ENCODE results near the gene RPS6KC1.

Gene RPS6KC1

DNA sequence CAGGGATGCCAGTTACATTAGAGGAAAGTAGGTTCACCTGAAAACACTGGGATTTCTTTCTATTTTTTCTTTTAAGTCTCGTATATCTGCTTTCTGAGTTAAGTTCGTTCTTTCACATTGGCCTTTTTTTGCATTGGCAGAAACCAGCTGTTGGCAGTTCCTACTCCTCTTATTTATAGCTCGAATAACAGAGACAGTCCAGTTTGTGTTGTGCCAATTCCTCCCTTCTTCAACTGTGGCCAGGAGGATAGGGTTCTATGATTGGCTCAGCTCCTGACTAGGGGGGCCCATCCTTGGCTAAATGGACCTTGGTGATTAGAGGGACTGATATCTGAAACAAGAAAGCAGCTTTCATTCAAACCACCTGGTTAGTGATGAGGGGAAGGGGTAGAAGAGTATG is 115.8 kb downstream of the RPS6KC1 start:
- Histone ChIP-seq H3K9me3 (ENCODE audit: insufficient read depth, low read depth, low read length) (no peaks in the 10 kb centered on the region), H2AK5ac (ENCODE audit: low read length) (no peak overlapping the region), H3K14ac (ENCODE audit: low read length) (no peak overlapping the region), H3K4me2 (ENCODE audit: low read length) (no peak overlapping the region), H4K12ac (ENCODE audit: low read depth, low read length) (no peak overlapping the region), H4K91ac (ENCODE audit: low read depth, low read length) (no peak overlapping the region), H3K79me2 (ENCODE audit: control insufficient read depth, insufficient read depth, low read length, poor library complexity) (no peaks in the 10 kb centered on the region), H2AFZ (ENCODE audit: insufficient read depth, low read length, poor library complexity) (no peak overlapping the region), H2BK12ac (ENCODE audit: low read length) (no peak overlapping the region), H3K9ac (ENCODE audit: low read length) (no peak overlapping the region), H2BK5ac (ENCODE audit: low read depth, low read length, poor library complexity) (no peak overlapping the region), H3K27ac (ENCODE audit: low read depth, low read length) (no peak overlapping the region), H3K18ac (ENCODE audit: low read length) (no peak overlapping the region), H3K4me1 (ENCODE audit: control insufficient read depth in 1 of 2, insufficient read depth in 2 of 2, low read length in 2 of 2) (no peaks in the 10 kb centered on the region), H3K4ac (ENCODE audit: low read depth, low read length) (no peak overlapping the region), H3K27me3 (ENCODE audit: insufficient read depth, low read length) (no peaks in the 10 kb centered on the region), H3K23ac (ENCODE audit: low read length) (no peak overlapping the region), H3K36me3 (ENCODE audit: control insufficient read depth in 1 of 2, insufficient read depth in 2 of 2, low read length in 2 of 2) (no peaks in the 10 kb centered on the region), H3K4me3 (ENCODE audit: low read depth, low read length) (no peak overlapping the region), H4K8ac (ENCODE audit: low read depth, low read length) (no peak overlapping the region), H2BK120ac (ENCODE audit: insufficient read depth, low read length, poor library complexity) (no peak overlapping the region), H3K79me1 (ENCODE audit: low read length) (no peaks in the 10 kb centered on the region)
- DNase-seq, result no peak
- WGBS (ENCODE audit: extremely low coverage, insufficient coverage, insufficient read length), result no CpG with 5 or more reads among the region's 3 CpGs

DNA sequence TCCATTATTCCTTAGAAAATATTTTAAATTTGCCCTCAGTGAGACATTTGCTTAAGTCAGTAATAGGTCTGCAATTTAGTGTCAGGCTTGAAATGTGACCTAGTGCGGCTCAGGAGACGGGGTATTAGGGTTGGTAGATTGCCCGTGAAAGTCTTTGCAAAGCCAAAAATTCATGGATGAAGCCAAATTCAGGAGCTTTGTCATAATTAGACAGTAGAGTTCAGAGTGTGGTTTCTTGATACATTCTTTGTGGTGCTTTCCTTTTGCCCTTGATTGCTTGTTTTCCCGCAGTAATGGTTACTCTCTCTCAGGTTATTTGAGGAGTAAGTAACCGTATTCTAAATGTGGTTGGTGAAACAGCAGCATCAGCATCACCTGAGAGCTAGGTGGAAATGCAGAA is 120.7 kb downstream of the RPS6KC1 start:
- Histone ChIP-seq H4K91ac (ENCODE audit: low read depth, low read length) (no peak overlapping the region), H2AFZ (ENCODE audit: insufficient read depth, low read length, poor library complexity) (no peak overlapping the region), H3K18ac (ENCODE audit: low read length) (no peak overlapping the region), H3K4me2 (ENCODE audit: low read length) (no peak overlapping the region), H3K27me3 (ENCODE audit: insufficient read depth, low read length) (no peaks in the 10 kb centered on the region), H4K8ac (ENCODE audit: low read depth, low read length) (no peak overlapping the region), H2BK12ac (ENCODE audit: low read length) (no peak overlapping the region), H4K12ac (ENCODE audit: low read depth, low read length) (no peak overlapping the region), H2BK120ac (ENCODE audit: insufficient read depth, low read length, poor library complexity) (no peak overlapping the region), H3K23ac (ENCODE audit: low read length) (no peak overlapping the region), H3K9ac (ENCODE audit: low read length) (no peak overlapping the region), H3K36me3 (ENCODE audit: control insufficient read depth in 1 of 2, insufficient read depth in 2 of 2, low read length in 2 of 2) (peaks cover 0 to 2% of the 10 kb centered on the region in 2 experiments), H3K27ac (ENCODE audit: low read depth, low read length) (no peak overlapping the region), H2AK5ac (ENCODE audit: low read length) (no peak overlapping the region), H3K9me3 (ENCODE audit: insufficient read depth, low read depth, low read length) (no peaks in the 10 kb centered on the region), H3K14ac (ENCODE audit: low read length) (no peak overlapping the region), H3K4ac (ENCODE audit: low read depth, low read length) (no peak overlapping the region), H3K79me2 (ENCODE audit: control insufficient read depth, insufficient read depth, low read length, poor library complexity) (no peaks in the 10 kb centered on the region), H3K79me1 (ENCODE audit: low read length) (no peaks in the 10 kb centered on the region), H3K4me1 (ENCODE audit: control insufficient read depth in 1 of 2, insufficient read depth in 2 of 2, low read length in 2 of 2) (no peaks in the 10 kb centered on the region), H2BK5ac (ENCODE audit: low read depth, low read length, poor library complexity) (no peak overlapping the region), H3K4me3 (ENCODE audit: low read depth, low read length) (no peak overlapping the region)
- no CpG with 5 or more reads among the region's 5 CpGs for WGBS (ENCODE audit: extremely low coverage, insufficient coverage, insufficient read length)
- DNase-seq, result no peak

DNA sequence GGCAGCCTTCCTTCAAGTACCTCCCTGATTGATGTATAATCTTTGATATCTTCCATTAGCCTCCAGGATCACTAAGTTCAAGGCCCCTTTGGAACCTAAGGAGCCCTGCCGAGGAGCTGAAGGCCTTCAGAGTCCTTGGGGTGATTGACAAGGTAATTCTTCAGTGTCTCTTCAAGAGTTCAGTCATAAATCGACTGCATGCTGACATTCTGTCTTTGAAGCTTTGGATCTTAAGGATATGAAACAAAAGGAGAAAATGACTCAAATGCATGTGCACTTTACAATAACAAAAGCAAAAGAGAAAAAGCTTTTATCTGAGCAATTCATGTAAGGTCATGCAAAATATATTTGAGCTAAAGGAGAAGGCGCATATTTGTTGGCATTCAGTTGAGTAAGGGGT is 125.3 kb downstream of the RPS6KC1 start:
- no peak overlapping the region for H2AK5ac ChIP-seq (ENCODE audit: low read length)
- H3K4me2 ChIP-seq (ENCODE audit: low read length), result no peak overlapping the region
- no peaks in the 10 kb centered on the region for H3K79me1 ChIP-seq (ENCODE audit: low read length)
- H3K9me3 ChIP-seq (ENCODE audit: insufficient read depth, low read depth, low read length), result no peaks in the 10 kb centered on the region
- H3K27ac ChIP-seq (ENCODE audit: low read depth, low read length), result no peak overlapping the region
- no peaks in the 10 kb centered on the region for H3K27me3 ChIP-seq (ENCODE audit: insufficient read depth, low read length)
- H3K18ac ChIP-seq (ENCODE audit: low read length), result no peak overlapping the region
- no peaks in the 10 kb centered on the region for H3K4me1 ChIP-seq (ENCODE audit: control insufficient read depth in 1 of 2, insufficient read depth in 2 of 2, low read length in 2 of 2)
- peaks cover 2% of the 10 kb centered on the region in 2 experiments for H3K36me3 ChIP-seq (ENCODE audit: control insufficient read depth in 1 of 2, insufficient read depth in 2 of 2, low read length in 2 of 2)
- H2BK12ac ChIP-seq (ENCODE audit: low read length), result no peak overlapping the region
- H2BK120ac ChIP-seq (ENCODE audit: insufficient read depth, low read length, poor library complexity), result no peak overlapping the region
- H4K12ac ChIP-seq (ENCODE audit: low read depth, low read length), result no peak overlapping the region
- WGBS (ENCODE audit: extremely low coverage, insufficient coverage, insufficient read length), result 100% methylated on average over 1 of the region's 3 CpGs
- no peak for DNase-seq
- H3K14ac ChIP-seq (ENCODE audit: low read length), result no peak overlapping the region
- no peak overlapping the region for H2BK5ac ChIP-seq (ENCODE audit: low read depth, low read length, poor library complexity)
- H4K91ac ChIP-seq (ENCODE audit: low read depth, low read length), result no peak overlapping the region
- H2AFZ ChIP-seq (ENCODE audit: insufficient read depth, low read length, poor library complexity), result no peak overlapping the region
- H4K8ac ChIP-seq (ENCODE audit: low read depth, low read length), result no peak overlapping the region
- H3K4me3 ChIP-seq (ENCODE audit: low read depth, low read length), result no peak overlapping the region
- no peak overlapping the region for H3K23ac ChIP-seq (ENCODE audit: low read length)
- H3K4ac ChIP-seq (ENCODE audit: low read depth, low read length), result no peak overlapping the region
- H3K79me2 ChIP-seq (ENCODE audit: control insufficient read depth, insufficient read depth, low read length, poor library complexity), result no peaks in the 10 kb centered on the region
- no peak overlapping the region for H3K9ac ChIP-seq (ENCODE audit: low read length)

- no CpG with 5 or more reads among the region's 2 CpGs for WGBS (ENCODE audit: extremely low coverage, insufficient coverage, insufficient read length)
- Histone ChIP-seq H2BK5ac (ENCODE audit: low read depth, low read length, poor library complexity) (no peak overlapping the region), H3K9me3 (ENCODE audit: insufficient read depth, low read depth, low read length) (no peaks in the 10 kb centered on the region), H3K23ac (ENCODE audit: low read length) (no peak overlapping the region), H3K4me3 (ENCODE audit: low read depth, low read length) (no peak overlapping the region), H2AFZ (ENCODE audit: insufficient read depth, low read length, poor library complexity) (no peak overlapping the region), H4K91ac (ENCODE audit: low read depth, low read length) (no peak overlapping the region), H3K18ac (ENCODE audit: low read length) (no peak overlapping the region), H3K4me1 (ENCODE audit: control insufficient read depth in 1 of 2, insufficient read depth in 2 of 2, low read length in 2 of 2) (no peaks in the 10 kb centered on the region), H3K36me3 (ENCODE audit: control insufficient read depth in 1 of 2, insufficient read depth in 2 of 2, low read length in 2 of 2) (peaks cover 0 to 2% of the 10 kb centered on the region in 2 experiments), H3K4ac (ENCODE audit: low read depth, low read length) (no peak overlapping the region), H3K27ac (ENCODE audit: low read depth, low read length) (no peak overlapping the region), H2BK12ac (ENCODE audit: low read length) (no peak overlapping the region), H3K9ac (ENCODE audit: low read length) (no peak overlapping the region), H3K79me1 (ENCODE audit: low read length) (no peaks in the 10 kb centered on the region), H3K14ac (ENCODE audit: low read length) (no peak overlapping the region), H3K79me2 (ENCODE audit: control insufficient read depth, insufficient read depth, low read length, poor library complexity) (no peaks in the 10 kb centered on the region), H4K8ac (ENCODE audit: low read depth, low read length) (no peak overlapping the region), H3K4me2 (ENCODE audit: low read length) (no peak overlapping the region), H2BK120ac (ENCODE audit: insufficient read depth, low read length, poor library complexity) (no peak overlapping the region), H2AK5ac (ENCODE audit: low read length) (no peak overlapping the region), H3K27me3 (ENCODE audit: insufficient read depth, low read length) (no peaks in the 10 kb centered on the region), H4K12ac (ENCODE audit: low read depth, low read length) (no peak overlapping the region)
- no peak for DNase-seq
Measured at GRCh38 chr1:213179784-213180183, 128.7 kb downstream of the RPS6KC1 start.

Data from trophoblast cell (in vitro differentiated cells and primary cell).